NCI-H748 (cell line): Measurements from ENCODE around the gene RNF144A.
"Not testable (repeated sequence)": the region's sequence is repeated elsewhere in the genome, so short reads cannot be mapped to it uniquely, and the experiment has no call there.

Experiments
- DNase-seq: peaks from one replicate; lab custom pipeline; 2025; ENCODE audit not compliant: unreplicated experiment; lab: John Stamatoyannopoulos, UW

Gene RNF144A

DNA sequence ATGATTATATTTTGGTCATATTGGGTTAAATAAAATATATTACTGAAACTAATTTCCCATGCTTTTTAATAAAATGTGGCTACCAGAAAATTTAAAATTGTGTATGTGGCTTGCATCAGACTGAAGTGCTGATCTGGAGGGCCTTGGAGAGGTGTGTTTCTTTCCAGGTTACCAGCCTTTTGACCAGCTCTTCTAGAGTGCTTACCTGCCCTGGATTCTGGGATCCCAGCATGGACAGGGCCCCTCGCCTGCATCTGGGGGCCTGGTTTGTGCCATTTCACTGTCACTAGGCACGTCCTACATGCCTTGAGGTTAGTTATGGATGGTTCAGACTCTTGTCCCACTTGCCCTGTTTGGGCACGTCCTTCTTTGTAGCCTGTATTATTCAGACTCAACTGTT lies 10.5 kb downstream of the RNF144A start:
- DNase-seq, result no peak

DNA sequence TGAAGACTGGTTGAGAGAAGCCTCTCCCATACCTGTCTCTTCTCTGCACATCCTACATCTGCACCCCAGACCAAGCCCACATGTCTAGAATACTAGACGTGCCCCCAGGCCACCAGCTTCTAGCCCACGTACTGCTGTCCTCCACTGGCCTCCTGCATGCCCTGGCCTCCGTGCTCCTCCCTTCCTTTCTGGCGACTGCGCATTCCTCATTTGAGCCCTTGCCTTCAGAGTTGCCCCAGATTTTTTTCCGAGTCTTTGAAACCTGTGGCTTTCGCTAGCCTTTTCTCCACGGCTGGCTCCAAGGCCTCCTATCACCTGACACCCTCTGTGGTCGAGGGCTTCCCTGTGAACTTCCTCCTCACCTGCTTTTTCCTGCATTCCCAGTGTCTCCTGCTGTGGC lies 11.2 kb downstream of the RNF144A start:
- no peak for DNase-seq

DNA sequence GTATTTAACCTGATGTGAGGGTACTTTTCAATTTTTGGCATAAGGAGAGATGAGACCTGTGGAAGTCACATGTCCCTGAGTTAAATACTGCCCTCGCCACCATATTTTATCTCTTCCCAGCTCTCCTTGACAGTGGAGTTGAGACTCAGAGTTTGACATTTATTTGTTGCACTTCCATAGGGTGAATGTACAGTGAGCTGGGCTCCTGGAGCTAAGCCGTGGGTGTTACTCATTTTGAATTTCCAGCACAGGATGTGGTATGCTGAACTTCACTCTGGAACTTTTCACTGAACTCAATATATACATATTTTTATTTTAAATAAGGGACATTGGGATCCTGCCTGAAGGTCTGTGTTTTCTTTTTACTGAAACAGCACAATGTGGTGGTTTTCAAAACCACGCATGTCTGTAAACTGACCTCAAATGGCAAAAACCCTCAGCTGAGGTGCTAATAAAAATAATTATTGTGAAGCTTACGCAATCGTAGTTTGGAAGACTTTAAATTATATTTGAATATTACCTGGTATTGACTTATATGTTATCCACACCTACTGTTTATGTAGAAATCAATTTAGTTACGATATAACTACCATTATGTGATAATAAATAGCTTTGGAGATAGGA lies 12.1 kb downstream of the RNF144A start:
- no peak for DNase-seq

DNA sequence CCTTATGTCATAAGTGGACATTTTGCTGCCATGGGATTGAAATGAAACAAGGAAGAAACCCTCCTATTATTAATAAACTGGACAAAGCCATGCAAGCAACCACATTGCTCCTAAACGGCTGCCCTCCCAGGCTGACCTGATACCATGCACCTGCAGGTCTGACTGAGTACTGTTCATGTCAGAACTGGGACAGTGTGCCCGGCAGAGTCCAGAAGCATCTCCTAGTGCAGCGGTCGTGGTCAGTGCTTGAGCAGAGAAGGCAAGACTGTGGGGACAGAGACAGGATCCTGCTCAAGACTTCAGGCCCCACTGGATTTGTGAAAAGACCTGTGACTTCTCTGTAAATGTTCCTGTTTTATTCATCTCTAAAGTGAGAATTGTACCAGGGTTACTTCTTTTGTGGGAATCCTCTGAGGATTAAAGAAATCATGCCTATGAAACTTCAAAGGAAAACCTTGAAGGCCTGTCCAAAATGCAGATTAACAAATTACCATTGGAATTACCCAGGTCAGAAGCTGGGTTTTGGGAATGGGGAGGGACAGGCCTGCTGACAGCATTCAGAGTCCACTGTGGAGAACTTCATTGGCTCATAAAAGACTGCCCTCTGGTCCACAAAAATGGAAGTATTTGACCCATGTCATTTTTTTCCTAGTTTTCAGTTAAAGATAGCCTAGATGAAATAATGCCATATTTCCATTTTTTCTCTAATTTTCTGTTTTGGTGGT lies 13.9 kb downstream of the RNF144A start:
- no peak for DNase-seq

DNA sequence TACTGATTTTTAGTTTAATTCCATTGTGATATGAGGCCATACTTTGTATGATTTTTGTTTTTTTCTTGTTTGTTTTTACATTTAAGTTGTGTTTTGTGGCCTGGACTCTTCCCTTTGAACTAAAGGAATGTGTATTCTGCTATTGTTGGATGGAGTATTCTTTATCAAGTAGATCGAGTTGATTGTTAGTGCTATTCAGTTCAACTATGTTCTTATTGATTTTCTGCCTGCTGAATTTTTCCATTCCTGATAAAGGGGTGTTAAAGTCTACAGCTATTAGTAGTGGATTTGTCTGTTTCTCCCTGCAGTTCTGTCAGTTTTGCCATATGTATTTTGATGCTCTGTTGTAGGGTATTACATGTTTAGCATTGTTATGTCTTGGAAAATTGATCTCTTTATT lies 14.5 kb downstream of the RNF144A start:
- no peak for DNase-seq

DNA sequence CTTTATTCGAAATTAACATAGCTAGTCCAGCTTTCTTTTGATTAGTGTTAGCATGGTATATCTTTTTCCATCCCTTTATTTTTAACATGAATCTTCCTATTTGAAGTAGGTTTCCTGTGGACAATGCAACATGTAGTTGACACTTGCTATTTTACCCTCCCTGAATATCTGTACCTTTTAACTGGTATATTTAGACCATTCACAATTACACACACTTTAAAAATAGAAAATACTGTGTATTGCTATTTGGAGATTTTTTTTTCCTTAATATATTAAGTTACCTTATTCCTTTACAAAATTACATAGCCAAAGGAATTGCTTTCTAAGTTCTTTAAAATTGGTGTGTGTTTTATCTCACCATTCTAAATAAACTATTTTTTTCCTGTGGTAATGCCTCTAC lies 15.0 kb downstream of the RNF144A start:
- DNase-seq, result no peak

DNA sequence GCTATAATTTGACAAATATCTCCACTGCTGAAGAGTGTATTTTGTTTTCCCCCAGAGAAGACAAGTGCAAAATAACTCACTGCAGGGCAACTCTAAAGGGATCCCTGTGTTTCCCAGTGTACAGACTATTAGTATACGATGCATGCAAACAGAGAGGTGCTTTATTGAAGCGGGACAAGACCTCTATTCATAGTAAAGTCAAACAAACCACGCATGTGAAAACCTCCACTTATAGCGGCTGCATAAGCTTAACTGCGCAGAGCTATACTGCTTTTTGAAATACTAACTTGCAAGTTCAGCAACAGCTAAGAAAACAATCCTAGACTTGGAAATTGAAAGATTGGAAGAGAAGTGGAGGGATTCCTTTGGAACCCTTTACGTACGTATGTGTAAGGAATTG lies 15.6 kb downstream of the RNF144A start:
- peak; percentile 16 for DNase-seq

DNA sequence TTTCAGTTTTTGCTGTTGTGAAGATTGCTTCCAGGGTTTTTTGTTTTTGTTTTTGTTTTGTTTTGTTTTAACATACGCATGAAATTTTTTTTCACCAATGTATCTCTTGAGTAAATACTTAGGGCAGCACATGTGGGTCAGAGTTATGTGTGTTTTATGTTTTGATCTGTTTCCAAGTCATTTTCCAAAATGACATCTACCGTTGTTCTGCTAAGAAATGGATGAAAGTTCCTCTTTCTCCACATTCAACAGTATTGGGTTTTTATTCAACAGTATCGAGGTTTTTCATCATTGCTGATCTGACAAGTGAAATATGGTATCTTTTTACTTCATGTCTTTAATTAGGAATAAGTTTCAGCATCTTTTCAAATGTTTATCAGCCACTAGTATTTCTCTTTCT lies 16.7 kb downstream of the RNF144A start:
- DNase-seq, result no peak

DNA sequence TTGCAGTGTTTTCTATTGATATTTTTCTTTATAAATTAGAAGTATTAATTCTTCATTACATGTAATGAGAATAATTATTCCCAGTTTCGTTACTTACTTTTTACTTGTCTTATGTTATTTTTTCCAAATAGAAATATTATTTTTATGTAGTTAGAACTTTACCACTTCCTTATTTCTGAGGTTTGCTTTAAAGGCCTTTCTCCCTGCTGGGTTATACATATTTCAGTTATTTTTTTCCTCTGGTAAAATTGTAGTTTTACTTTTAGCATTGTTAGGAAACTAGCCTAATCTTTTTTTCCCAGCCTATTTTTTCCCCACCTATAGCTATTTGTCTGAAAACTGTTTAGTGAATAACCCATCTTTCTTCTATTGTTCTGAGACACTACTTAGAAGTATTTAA lies 17.1 kb downstream of the RNF144A start:
- no peak for DNase-seq

DNA sequence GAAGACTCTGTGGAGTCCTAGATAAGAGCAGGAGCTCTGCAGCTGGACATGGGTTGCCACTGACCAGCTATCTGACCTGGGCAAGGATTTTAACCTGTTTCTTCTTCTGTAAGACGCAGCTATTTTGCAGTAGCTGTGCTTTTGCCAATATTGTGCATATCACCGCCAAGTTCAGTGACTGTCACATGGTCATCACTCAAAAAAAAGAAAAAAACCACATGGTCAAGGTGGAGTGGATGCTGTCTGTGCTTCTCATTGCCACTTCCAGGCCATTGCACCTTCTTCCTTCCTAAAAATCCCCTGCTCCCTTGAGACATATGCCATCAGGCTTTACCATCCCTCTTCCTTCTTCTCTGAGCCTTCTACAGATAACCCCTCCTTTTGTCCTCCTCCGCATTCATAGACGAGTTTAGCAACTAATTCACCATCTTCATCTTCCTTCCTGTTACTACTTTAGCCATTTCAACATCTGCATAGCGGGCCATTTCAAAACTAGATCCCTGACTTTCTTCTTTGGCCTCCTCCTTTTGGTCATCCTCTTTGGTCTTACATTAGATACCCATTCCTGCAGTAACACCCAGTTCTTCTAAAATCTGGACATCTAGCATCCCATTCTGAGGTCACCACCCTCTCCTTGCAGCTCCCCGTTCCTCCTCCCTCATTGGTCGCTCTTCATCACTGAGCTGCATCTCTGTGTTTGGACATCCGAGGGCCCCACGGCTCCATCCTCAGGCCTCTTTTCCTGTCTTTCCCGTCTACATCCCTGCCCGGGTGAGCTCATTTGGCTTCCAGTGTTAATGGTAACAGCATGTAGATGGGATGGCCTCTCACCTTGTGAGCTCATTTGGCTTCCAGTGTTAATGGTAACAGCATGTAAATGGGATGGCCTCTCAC lies 17.8 kb downstream of the RNF144A start:
- DNase-seq, result no peak

DNA sequence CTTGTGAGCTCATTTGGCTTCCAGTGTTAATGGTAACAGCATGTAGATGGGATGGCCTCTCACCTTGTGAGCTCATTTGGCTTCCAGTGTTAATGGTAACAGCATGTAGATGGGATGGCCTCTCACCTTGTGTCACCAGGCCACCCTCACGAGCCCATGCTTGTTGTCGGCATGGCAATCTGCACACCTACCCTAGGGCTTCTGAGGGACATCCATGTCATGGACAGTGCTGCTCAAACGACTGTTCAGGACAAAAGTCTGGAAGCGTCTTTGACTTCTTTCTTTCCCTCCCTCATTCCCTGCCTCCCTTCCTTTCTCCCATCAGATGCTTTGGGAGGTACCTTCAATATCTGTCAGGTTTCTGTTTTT lies 18.4 kb downstream of the RNF144A start:
- not testable (repeated sequence) for DNase-seq

DNA sequence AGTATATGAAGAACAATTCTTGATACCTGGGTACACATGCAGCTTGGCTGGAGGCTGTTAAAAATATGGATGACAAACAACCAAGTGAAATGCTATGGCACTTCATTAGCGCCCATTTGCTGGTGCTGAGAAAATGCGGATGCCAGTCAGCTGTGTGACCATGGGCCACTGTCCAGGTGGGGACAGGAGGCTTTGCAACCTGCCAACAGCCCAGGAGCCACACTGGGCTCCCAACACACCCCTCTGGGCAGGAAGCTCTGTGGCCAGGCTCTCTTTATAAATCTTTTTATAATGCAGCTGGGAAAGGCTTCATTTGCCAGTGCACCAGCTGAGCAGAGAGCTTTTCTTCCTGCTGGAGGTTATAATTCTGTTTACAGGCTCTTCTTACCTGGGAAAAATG lies 19.9 kb downstream of the RNF144A start:
- no peak for DNase-seq

DNA sequence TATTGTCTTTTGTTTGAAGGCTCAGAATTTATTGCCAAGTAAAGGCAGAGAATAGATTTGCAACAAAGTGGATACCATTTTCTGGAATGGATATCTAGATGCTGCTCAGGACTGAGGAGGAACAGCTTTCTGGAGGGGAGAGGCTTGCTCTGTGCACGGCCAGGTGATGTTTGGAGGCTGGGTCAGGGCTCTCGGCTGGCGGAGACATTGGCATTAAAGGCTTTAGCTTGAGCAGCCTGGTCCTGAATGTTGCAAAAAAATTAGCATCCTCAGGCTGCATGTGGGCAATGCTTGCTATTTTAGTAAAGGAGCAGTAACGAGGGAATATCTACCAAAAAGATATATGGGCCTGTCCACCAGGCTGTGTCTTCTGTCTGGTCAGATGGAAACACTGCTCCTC lies 20.4 kb downstream of the RNF144A start:
- DNase-seq, result no peak

DNA sequence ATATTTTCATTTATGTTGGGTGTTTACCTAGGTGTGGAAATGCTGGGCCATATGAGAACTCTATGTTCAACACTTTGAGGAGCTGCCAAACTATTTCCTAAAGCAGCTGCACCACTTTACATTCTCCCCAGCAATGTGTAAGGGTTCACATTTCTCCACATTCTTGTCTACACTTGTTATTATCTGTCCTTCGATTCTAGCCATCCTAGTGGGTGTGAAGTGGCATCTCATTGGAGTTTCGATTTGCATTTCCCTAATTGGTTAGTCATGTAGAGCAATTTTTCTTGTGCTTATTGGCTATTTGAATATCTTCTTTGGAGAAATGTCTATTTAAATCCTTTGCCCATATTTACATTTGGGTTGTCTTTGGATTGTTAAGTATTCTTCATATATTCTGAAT lies 21.9 kb downstream of the RNF144A start:
- DNase-seq, result no peak

DNA sequence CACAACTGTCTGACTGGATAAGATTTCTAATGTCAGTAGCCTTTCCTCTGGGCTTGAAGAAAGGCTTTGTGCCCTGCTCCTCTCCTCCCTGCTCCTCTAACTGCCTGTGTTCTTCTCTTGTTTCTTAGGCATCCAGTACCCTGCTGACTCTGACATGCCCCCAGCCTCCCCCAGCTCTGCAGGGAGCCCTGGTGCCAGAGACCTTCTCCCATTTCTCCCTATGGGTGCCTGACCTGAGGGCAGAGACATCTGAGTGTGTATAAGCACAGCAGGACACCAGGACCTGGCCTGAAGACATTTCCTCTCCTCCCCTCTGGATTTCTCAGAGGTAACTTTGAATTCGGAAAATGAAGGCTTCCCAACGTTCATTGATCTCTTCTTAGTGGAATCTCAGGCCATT lies 23.6 kb downstream of the RNF144A start:
- no peak for DNase-seq

DNA sequence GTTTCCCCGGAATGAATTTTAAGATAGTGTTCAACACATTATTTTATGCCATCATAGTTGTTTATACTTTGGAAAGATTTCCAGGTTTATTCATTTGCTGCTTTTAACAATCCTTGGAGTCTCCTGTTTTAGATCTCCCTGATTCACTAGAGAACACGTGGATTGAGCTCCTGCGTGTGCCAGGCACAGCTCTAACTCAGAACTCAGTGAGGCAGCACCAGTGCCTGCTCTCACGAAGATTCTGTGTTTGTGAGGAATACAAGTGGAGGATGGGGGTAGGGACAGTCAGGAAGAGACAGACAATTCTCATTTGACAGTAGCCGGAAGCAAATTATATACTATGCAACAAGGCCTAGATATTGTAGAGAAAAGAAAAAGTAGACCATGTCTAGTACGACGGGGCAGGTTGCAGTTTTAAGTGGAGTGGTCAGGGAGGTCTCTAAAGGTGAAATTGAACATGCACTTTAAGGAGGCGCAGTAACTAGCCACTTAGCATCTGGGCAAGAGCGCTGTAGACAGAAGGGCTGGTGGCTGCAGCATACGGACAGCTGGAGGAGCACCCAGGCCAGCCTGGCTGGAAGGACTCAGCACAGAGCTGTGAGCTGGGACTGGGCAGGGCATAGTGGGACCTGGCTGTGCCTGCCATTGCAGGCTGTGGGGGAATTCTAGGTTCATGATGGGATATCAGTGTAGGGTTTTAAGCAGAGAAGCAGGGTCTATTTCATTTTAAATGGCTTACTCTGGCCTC lies 24.3 kb downstream of the RNF144A start:
- DNase-seq, result no peak

DNA sequence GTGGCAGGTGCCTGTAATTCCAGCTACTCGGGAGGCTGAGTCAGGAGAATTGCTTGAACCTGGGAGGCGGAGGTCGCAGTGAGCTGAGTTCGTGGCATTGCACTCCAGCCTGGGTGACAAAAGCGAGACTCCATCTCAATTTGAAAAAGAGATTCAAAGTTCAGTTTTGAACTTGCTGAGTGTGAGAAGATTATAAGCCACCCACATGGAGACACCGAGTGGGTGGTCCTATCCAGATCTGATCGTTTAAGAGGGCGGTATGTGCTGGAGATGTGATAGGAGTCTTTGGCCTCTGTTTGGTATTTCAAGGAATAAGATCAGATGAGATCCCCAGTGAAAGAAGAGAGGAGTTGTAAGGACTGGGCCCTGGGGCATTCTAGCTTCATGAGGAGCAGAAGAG lies 25.6 kb downstream of the RNF144A start:
- DNase-seq, result no peak

DNA sequence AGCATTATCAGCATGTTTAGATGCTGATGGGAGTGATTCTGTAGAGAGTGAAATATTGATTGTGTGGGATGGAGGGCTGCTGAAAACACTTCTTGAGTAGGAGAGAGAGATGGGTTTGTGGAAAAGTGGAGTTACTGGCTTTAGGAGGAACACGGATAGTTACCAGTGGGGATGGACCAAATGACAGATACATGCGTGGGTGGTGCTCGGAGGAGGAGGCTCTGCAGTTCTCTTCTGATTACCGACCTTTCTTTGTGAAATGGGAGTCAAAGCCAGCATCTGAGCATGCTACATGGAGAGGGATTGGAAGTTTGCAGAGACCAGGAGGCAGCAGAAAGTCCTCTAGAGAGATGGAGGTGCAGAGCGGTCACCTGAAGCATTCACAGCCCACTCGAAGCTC lies 26.3 kb downstream of the RNF144A start:
- no peak for DNase-seq

DNA sequence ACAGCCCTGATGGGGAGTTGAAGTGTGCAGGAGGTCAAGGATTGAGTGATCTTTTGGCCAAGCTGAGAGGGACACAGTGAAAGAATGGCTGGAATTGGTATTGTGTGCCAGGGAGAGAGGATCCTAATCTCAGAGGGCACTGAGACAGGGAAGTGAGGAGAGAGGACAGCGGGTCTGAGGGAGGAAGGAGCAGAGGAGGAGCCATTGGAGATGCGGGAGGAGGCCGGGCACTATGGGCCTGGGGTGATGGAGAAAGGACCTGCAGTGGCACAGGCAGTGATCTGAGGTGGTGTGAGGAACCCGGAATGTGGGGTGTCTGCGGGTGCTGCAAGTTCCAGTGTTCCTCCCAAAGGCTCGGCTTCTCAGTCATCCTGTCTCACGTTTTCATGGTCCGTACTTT lies 26.8 kb downstream of the RNF144A start:
- no peak for DNase-seq

DNA sequence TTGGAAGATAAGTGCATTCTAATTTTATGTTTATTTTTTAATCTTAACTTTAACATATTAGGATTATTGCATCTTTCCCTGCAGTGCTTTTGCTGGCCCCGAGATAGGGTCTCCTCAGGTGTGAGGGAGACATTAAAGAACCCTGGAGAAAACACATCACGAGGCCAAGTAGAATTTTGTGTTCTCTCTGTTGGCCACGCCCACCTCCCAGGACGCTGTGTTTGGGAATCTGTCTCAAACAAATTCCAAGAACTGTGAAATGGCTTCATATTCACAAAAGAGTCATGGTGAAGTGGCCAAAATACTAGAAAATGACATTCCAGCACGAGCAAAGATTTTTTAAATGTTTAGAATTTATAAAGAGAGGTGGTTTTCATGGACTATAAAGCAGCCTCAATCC lies 27.3 kb downstream of the RNF144A start:
- no peak for DNase-seq

DNA sequence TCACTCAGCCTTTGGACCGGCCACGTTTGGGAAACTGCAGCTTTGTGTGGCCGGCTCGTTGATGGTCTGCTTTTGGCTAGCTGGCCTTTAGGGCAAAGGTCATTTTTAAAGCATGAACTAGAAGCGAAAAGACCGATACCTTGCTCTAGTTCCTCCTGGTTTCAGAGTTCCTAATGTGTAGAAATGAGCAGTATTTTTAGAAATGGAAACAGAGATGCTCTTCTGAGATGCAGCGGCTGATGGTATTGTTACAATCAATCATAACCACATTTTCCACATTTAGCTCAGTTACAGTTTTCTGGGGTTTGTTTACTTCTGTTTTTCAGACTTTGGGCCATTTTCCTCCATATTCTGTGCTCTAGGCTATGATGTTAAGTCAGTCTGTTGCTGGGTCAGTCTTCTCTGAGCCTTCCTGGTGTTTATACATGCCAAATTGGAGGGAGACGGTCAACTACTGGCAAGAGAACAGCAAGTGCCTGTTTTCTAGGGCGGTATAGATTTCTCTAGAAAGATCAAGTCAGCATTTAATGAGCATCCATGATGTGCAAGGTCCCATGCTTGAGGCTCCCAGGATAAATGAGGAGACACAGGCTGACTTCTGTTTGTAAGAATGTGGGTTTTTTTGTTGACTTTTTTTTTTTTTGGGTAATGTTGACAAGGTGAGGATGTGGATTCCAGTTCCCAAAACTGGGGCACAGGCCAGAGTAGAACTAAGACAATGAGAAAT lies 28.0 kb downstream of the RNF144A start:
- DNase-seq, result no peak
